Endothelial cell of umbilical vein (primary cell): ENCODE results near the gene SSX4B. TPM values are rescaled to one million over a fixed set of nuclear protein-coding genes. Genes with fewer than 3 reads are reported as not detected.
"Not testable (repeated sequence)": the region's sequence is repeated elsewhere in the genome, so short reads cannot be mapped to it uniquely, and the experiment has no call there.

Experiments used
- BruUV-seq: library from RNA; stranded (reverse); fragments of 400-500 nt; replicated peaks from 2 replicates; lab custom pipeline; 2021; lab: Mats Ljungman, UMichigan
- CTCF ChIA-PET: fragments of 300-600, 350-600 bp; sonication (Branson Sonifier 250); formaldehyde crosslinking; loops from one replicate; lab custom pipeline; 2021; ENCODE audit warnings: antibody characterized with exemption, inconsistent platforms; lab: Charles Lee
- POLR2A ChIA-PET: fragments of 300-600, 350-600 bp; sonication (Branson Sonifier 250); formaldehyde crosslinking; loops from one replicate; lab custom pipeline; 2021; ENCODE audit warnings: antibody characterized with exemption, inconsistent platforms; lab: Charles Lee
- DNase-seq: peaks from one replicate; pipeline ENCODE4 v3.0.0-alpha.2; 2011; ENCODE audit warnings: low read depth, low spot score
- FAIRE-seq: peaks from 2 replicates; lab custom pipeline; 2011; peaks lifted over from hg19 to GRCh38; lab: Jason Lieb, UNC
- H2AFZ ChIP-seq: 2 replicates; pipeline ENCODE4 v1.6.0; 2012; ENCODE audit warnings: low read depth, low read length, control low read depth, inconsistent platforms
- H3K27ac ChIP-seq: 2 replicates; pipeline ENCODE4 v1.5.1; 2011; ENCODE audit warnings: low read depth, mild to moderate bottlenecking, control low read depth, low read length, moderate library complexity; ENCODE audit not compliant: insufficient read depth
- H3K27me3 ChIP-seq, 2 experiments: 2 replicates each; pipeline versions ENCODE4 v1.6.0 to v1.6.1; 2011; ENCODE audit warnings: low read length in 2 of 2, mixed read lengths in 1 of 2; ENCODE audit not compliant: control insufficient read depth in 2 of 2, insufficient read depth in 2 of 2
- H3K36me3 ChIP-seq, 2 experiments: 2 replicates in 1 of 2; 3 replicates in 1 of 2; pipeline ENCODE4 v1.5.1; 2011; ENCODE audit warnings: low read length in 2 of 2, mild to moderate bottlenecking in 1 of 2, moderate library complexity in 1 of 2; ENCODE audit not compliant: control insufficient read depth in 2 of 2, insufficient read depth in 2 of 2; ENCODE audit errors: extremely low read depth in 1 of 2
- H3K4me1 ChIP-seq: 3 replicates; pipeline ENCODE4 v1.5.1; 2011; ENCODE audit warnings: mild to moderate bottlenecking, low read length; ENCODE audit not compliant: control insufficient read depth, insufficient read depth; ENCODE audit errors: extremely low read depth
- H3K4me2 ChIP-seq: 2 replicates; pipeline ENCODE4 v1.6.1; 2011; ENCODE audit warnings: low read length, control low read depth, mixed read lengths; ENCODE audit not compliant: insufficient read depth
- H3K4me3 ChIP-seq, 3 experiments: fragments of 200-600 bp in 1 of 3; sonication (generic), shearing (Covaris generic) in 1 of 3; replicated peaks in 1 of 3; 2 replicates each; pipeline ENCODE4 v1.5.1; 2011 to 2016; ENCODE audit warnings: control low read depth in 3 of 3, low read length in 3 of 3, mild to moderate bottlenecking in 2 of 3, inconsistent platforms in 1 of 3, low read depth in 1 of 3, moderate library complexity in 1 of 3; ENCODE audit not compliant: insufficient read depth in 1 of 3
- H3K79me2 ChIP-seq: 2 replicates; pipeline ENCODE4 v1.6.0; 2012; ENCODE audit warnings: low read length, inconsistent platforms; ENCODE audit not compliant: control insufficient read depth, insufficient read depth
- H3K9ac ChIP-seq: replicated peaks from 2 replicates; pipeline ENCODE3; 2011; ENCODE audit warnings: low read length, control low read depth; ENCODE audit not compliant: insufficient read depth; ENCODE audit errors: extremely low read depth
- H3K9me1 ChIP-seq: replicated peaks from 3 replicates; pipeline ENCODE4 v1.6.0; 2011; ENCODE audit warnings: mild to moderate bottlenecking, low read length; ENCODE audit not compliant: control insufficient read depth, insufficient read depth; ENCODE audit errors: extremely low read depth
- H3K9me3 ChIP-seq: replicated peaks from 2 replicates; pipeline ENCODE4 v1.5.1; 2012; ENCODE audit warnings: low read length, inconsistent platforms; ENCODE audit not compliant: control insufficient read depth, insufficient read depth
- H4K20me1 ChIP-seq: replicated peaks from 2 replicates; pipeline ENCODE3; 2011; ENCODE audit warnings: mild to moderate bottlenecking, low read length; ENCODE audit not compliant: control insufficient read depth, insufficient read depth; ENCODE audit errors: extremely low read depth
- CTCF ChIP-seq, 2 donors: IDR thresholded peaks; 1 replicate in 1 of 2; 2 replicates in 1 of 2; pipeline ENCODE4 v1.5.1; 2011; ENCODE audit warnings: low read length in 2 of 2, mild to moderate bottlenecking in 2 of 2, moderate library complexity in 2 of 2, control low read depth in 1 of 2, inconsistent platforms in 1 of 2, low read depth in 1 of 2; ENCODE audit not compliant: insufficient read depth in 1 of 2; ENCODE audit errors: extremely low read depth in 1 of 2
- EZH2 ChIP-seq: IDR thresholded peaks from 2 replicates; pipeline ENCODE4 v1.6.1; 2012; ENCODE audit warnings: borderline replicate concordance, low read depth, mild to moderate bottlenecking, moderate library complexity, low read length, inconsistent platforms; ENCODE audit not compliant: severe bottlenecking
- FOS ChIP-seq: IDR thresholded peaks from 2 replicates; pipeline ENCODE4 v1.6.1; 2011; ENCODE audit warnings: mild to moderate bottlenecking, low read length, moderate library complexity, borderline replicate concordance; ENCODE audit not compliant: insufficient read depth
- GATA2 ChIP-seq: IDR thresholded peaks from 2 replicates; pipeline ENCODE4 v1.7.0; 2011; ENCODE audit warnings: low read depth, mild to moderate bottlenecking, moderate library complexity, mixed read lengths, low read length; ENCODE audit not compliant: insufficient read length, insufficient read depth
- JUN ChIP-seq: IDR thresholded peaks from 2 replicates; pipeline ENCODE4 v1.6.1; 2011; ENCODE audit warnings: borderline replicate concordance, low read depth; ENCODE audit not compliant: insufficient read length, insufficient read depth
- MAX ChIP-seq: IDR thresholded peaks from 2 replicates; pipeline ENCODE4 v1.6.1; 2011; ENCODE audit not compliant: insufficient read depth, insufficient read length
- MYC ChIP-seq: IDR thresholded peaks from one replicate; pipeline ENCODE4 v1.6.1; 2011; ENCODE audit warnings: mild to moderate bottlenecking, low read depth, low read length
- POLR2A ChIP-seq: IDR thresholded peaks from 2 replicates; pipeline ENCODE4 v1.6.1; 2012; ENCODE audit warnings: low read depth, mild to moderate bottlenecking, control low read depth, low read length
- POLR2AphosphoS5 ChIP-seq: IDR thresholded peaks from 2 replicates; pipeline ENCODE4 v1.6.1; 2012; ENCODE audit warnings: low read depth, mild to moderate bottlenecking, control low read depth, low read length, moderate library complexity; ENCODE audit not compliant: insufficient read depth
- dilution Hi-C: fragments of 300-500 bp; cut with MboI; formaldehyde crosslinking; loops from one replicate; pipeline ENCODE4 v1.15.0; 2019; ENCODE audit warnings: low sequenced_read_pairs; ENCODE audit not compliant: extremely low pct_ligation_motif_present
- intact Hi-C: fragments of 100-400 bp; cut with micrococcal nuclease; formaldehyde crosslinking; loops from one replicate; pipeline ENCODE4 v1.10.0; 2022
- polyA plus RNA-seq, 4 experiments: library from polyadenylated mRNA; depleted of rRNA in 3 of 4; stranded (reverse) in 3 of 4; unstranded in 1 of 4; fragments of >200 nt; gene quantifications; 2 replicates each; pipeline versions ENCODE4 v1.2.1 to v1.2.3, GENCODE V29; 2011 to 2012; ENCODE audit warnings: missing spikeins in 1 of 4
- total RNA-seq: library from RNA; stranded (reverse); gene quantifications from 2 replicates; pipeline ENCODE4 v1.2.3, GENCODE V29; 2021

The SSX4B gene
- total and polyA plus RNA-seq, 2 donors (not counting 3 experiments of a cell fraction or from before 2014, with no cell fraction given): not detected

GRCh38 chrX:48359281-48359680 lies 52.5 kb downstream of the SSX4B start:
- H3K79me2 ChIP-seq, dilution Hi-C loops, H3K27me3 ChIP-seq, CTCF ChIA-PET, H2AFZ ChIP-seq, H3K9me3 ChIP-seq, H3K9ac ChIP-seq, H3K36me3 ChIP-seq, H3K4me1 ChIP-seq, DNase-seq, H4K20me1 ChIP-seq, H3K27ac ChIP-seq, H3K9me1 ChIP-seq, FAIRE-seq, H3K4me3 ChIP-seq, POLR2A ChIA-PET, BruUV-seq, intact Hi-C loops, H3K4me2 ChIP-seq: not testable (repeated sequence)

- no peak overlapping the region for H3K4me3 ChIP-seq
- intact Hi-C loops: no loop called here
- no peak for TF ChIP-seq MYC
- TF ChIP-seq POLR2AphosphoS5: no peak
- TF ChIP-seq JUN: no peak
- no peak for TF ChIP-seq EZH2
- TF ChIP-seq FOS: no peak
- TF ChIP-seq GATA2: no peak
- no peak for TF ChIP-seq MAX
- no peak for TF ChIP-seq CTCF (IDR thresholded peaks at IDR 0.05; ENCODE audit: extremely low read depth in 1 of 2, insufficient read depth in 1 of 2, low read depth in 1 of 2, low read length in 2 of 2)
- TF ChIP-seq POLR2A: no peak
- no peaks in the 10 kb centered on the region for H3K27me3 ChIP-seq
- H3K9ac ChIP-seq: no peak overlapping the region
- no peak overlapping the region for H2AFZ ChIP-seq
- no peak overlapping the region for H3K27ac ChIP-seq
- POLR2A ChIA-PET: no interaction called here
- H3K4me2 ChIP-seq: no peak overlapping the region
- no peaks in the 10 kb centered on the region for H3K79me2 ChIP-seq
- H4K20me1 ChIP-seq: no peaks in the 10 kb centered on the region
- H3K36me3 ChIP-seq: no peaks in the 10 kb centered on the region
- no TSS peak for BruUV-seq
- FAIRE-seq: no peak
- dilution Hi-C loops: no loop called here
- CTCF ChIA-PET: no interaction called here
- H3K9me3 ChIP-seq: no peaks in the 10 kb centered on the region
- no peak for DNase-seq
- H3K9me1 ChIP-seq: no peaks in the 10 kb centered on the region
- no peaks in the 10 kb centered on the region for H3K4me1 ChIP-seq
Measured at GRCh38 chrX:48357681-48358080, 54.1 kb downstream of the SSX4B start.
